GM12874 (cell line): ENCODE results near the gene EPHA1.

Experiments
- TF ChIP-seq, protein P1 (sequence below): IDR thresholded peaks from 2 replicates; pipeline ENCODE4 v1.5.1; 2011; ENCODE audit warnings: low read depth, mild to moderate bottlenecking, control low read depth, low read length, moderate library complexity; ENCODE audit not compliant: insufficient read depth

The EPHA1 gene

GRCh38 chr7:143406002-143406357 is 2.7 kb downstream of the EPHA1 start:
- TF ChIP-seq, protein P1, sequence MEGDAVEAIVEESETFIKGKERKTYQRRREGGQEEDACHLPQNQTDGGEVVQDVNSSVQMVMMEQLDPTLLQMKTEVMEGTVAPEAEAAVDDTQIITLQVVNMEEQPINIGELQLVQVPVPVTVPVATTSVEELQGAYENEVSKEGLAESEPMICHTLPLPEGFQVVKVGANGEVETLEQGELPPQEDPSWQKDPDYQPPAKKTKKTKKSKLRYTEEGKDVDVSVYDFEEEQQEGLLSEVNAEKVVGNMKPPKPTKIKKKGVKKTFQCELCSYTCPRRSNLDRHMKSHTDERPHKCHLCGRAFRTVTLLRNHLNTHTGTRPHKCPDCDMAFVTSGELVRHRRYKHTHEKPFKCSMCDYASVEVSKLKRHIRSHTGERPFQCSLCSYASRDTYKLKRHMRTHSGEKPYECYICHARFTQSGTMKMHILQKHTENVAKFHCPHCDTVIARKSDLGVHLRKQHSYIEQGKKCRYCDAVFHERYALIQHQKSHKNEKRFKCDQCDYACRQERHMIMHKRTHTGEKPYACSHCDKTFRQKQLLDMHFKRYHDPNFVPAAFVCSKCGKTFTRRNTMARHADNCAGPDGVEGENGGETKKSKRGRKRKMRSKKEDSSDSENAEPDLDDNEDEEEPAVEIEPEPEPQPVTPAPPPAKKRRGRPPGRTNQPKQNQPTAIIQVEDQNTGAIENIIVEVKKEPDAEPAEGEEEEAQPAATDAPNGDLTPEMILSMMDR = no peak

GRCh38 chr7:143405173-143406001 is 3.3 kb downstream of the EPHA1 start:
- TF ChIP-seq, protein P1 = no peak

- TF ChIP-seq, protein P1 = no peak
Observed at GRCh38 chr7:143401265-143401664, 7.4 kb downstream of the EPHA1 start.

- TF ChIP-seq, protein P1 = no peak
Observed at GRCh38 chr7:143399642-143400041, 9.0 kb downstream of the EPHA1 start.

DNA sequence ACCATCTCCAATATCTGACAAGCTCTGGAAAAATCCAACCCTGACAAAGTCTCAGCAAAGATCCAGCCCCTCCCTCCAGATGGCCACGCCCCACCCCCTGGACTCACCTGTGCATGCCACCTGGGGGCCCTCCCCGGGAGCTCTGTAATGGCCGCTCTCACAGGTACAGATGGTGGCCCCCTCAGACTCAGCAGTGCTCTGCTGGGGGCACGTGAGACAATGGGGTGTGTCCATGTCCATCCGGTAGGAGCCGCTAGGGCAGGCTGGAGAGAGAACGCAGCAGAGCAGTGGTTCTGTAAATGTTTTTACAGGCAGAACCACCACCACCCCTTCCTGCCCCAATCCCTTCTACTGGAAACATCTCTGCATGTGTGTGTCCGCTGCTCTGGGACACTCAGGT is 9.5 kb downstream of the EPHA1 start:
- TF ChIP-seq, protein P1 = no peak

DNA sequence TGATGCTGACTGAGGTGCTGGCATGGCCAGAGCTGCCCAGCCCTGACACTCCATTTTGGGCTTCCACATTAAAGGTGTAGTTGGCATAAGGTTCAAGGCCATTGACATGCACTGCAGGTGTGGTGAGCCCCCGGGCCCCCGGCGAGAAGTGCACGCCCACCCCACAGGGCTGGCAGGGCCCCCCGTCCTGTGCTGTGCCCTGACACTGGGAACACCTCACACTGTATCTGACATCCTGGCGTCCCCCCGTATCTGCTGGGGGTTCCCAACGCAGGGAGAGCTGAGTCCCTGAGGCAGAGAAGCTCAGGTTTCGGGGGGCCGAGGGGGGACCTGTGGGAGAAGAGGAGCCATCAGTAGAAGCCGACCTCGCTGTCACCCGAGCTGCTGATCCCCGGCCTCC is 10.0 kb downstream of the EPHA1 start:
- TF ChIP-seq, protein P1 = no peak

- TF ChIP-seq, protein P1 = no peak
Observed at GRCh38 chr7:143397710-143398530, 10.7 kb downstream of the EPHA1 start.
